AML-193 (cell line): ENCODE results near the gene HS6ST2.

ENCODE experiments used
- DNase-seq, 2 experiments: peaks; one replicate each; lab custom pipeline; 2025; lab: John Stamatoyannopoulos, UW

The HS6ST2 gene

GRCh38 chrX:132673331-132673730 is 285.1 kb downstream of the HS6ST2 start:
- no peak for DNase-seq

GRCh38 chrX:132671229-132671641 is 287.2 kb downstream of the HS6ST2 start:
- DNase-seq, result no peak

- DNase-seq, result no peak
These were observed 289.3 kb downstream of the HS6ST2 start for GRCh38 chrX:132669142-132669541.

GRCh38 chrX:132668178-132668577 is 290.3 kb downstream of the HS6ST2 start:
- DNase-seq, result no peak

- no peak for DNase-seq
These were observed 292.8 kb downstream of the HS6ST2 start for GRCh38 chrX:132665676-132666075.

- DNase-seq, result no peak
These were observed 294.2 kb downstream of the HS6ST2 start for GRCh38 chrX:132664273-132664672.

- DNase-seq, result no peak
These were observed 295.6 kb downstream of the HS6ST2 start for GRCh38 chrX:132662844-132663243.

- DNase-seq, result no peak
These were observed 300.6 kb downstream of the HS6ST2 start for GRCh38 chrX:132657876-132658275.

- DNase-seq, result no peak
These were observed 305.6 kb downstream of the HS6ST2 start for GRCh38 chrX:132652871-132653270.

GRCh38 chrX:132651421-132652086 is 306.9 kb downstream of the HS6ST2 start:
- DNase-seq, result no peak

GRCh38 chrX:132648895-132649294 is 309.5 kb downstream of the HS6ST2 start:
- no peak for DNase-seq

GRCh38 chrX:132639446-132639845 is 319.0 kb downstream of the HS6ST2 start:
- no peak for DNase-seq

- DNase-seq, result no peak
These were observed 320.1 kb downstream of the HS6ST2 start for GRCh38 chrX:132638313-132638712.

- DNase-seq, result no peak
These were observed 322.3 kb downstream of the HS6ST2 start for GRCh38 chrX:132636080-132636479.

GRCh38 chrX:132634521-132634920 is 323.9 kb downstream of the HS6ST2 start:
- no peak for DNase-seq

- peak in 1 of 2 experiments; percentile 9 for DNase-seq
These were observed 326.7 kb downstream of the HS6ST2 start for GRCh38 chrX:132631579-132632232.

GRCh38 chrX:132624466-132624865 is 334.0 kb downstream of the HS6ST2 start:
- DNase-seq, result no peak

- no peak for DNase-seq
These were observed 334.5 kb downstream of the HS6ST2 start for GRCh38 chrX:132623942-132624341.

GRCh38 chrX:132623300-132623699 is 335.1 kb downstream of the HS6ST2 start:
- DNase-seq, result no peak

GRCh38 chrX:132622130-132622529 is 336.3 kb downstream of the HS6ST2 start:
- DNase-seq, result no peak

- DNase-seq, result no peak
These were observed 339.6 kb downstream of the HS6ST2 start for GRCh38 chrX:132618810-132619209.

- peak; percentile 27 to 41 for DNase-seq
These were observed 342.9 kb downstream of the HS6ST2 start for GRCh38 chrX:132615391-132616131.

GRCh38 chrX:132614297-132614696 is 344.1 kb downstream of the HS6ST2 start:
- DNase-seq, result no peak
